Measurements from ENCODE around the gene FAM163B. TPM values are rescaled to one million over a fixed set of nuclear protein-coding genes. Genes with fewer than 3 reads are reported as not detected.
A peak's percentile ranks its signal among the peaks of the same experiment; 100 is the strongest.

Gene FAM163B
- total and polyA plus RNA-seq, 8 donors: 0.23 to 2.7 (median 1.7) TPM; not detected in 1

- no peak for DNase-seq
- no peak for ATAC-seq
- H3K27ac ChIP-seq: no peak overlapping the region
- TF ChIP-seq CTCF (IDR thresholded peaks at IDR 0.05): no peak
- intact Hi-C loops (cut with DNase I): loop anchor here in 1 of 2 donors (10.0 kb wide), 1 partner anchor 178 kb away; no protein-coding TSS in a partner anchor
- no peak overlapping the region for H3K4me3 ChIP-seq
- peaks cover 10 to 66% of the 10 kb centered on the region in 2 donors for H3K27me3 ChIP-seq
- H3K4me1 ChIP-seq: peaks cover 17 to 52% of the 10 kb centered on the region in 2 donors
- no peaks in the 10 kb centered on the region for H3K9me3 ChIP-seq
- H3K36me3 ChIP-seq: no peaks in the 10 kb centered on the region
Measured at GRCh38 chr9:133537257-133537656, 71.9 kb downstream of the FAM163B start.

DNA sequence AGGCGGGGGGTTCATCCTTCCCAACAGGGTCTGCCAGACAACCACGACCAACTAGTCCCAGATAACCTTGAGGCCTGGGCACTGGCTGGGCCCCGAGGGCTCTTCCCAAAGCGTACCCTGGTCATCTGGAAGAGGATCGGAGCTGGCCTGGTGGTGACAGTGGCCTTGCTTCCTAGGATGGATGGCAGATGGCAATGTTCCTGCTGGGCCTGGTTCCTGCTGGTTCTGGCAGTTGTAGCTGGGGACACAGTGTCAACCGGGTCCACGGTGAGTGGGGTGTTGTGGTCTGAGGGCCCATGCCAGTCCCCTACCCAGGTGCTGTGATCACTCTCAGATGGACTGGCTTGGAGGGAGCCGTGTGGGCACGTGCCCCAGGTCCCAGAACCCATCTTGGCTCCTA is 72.7 kb downstream of the FAM163B start:
- no peaks in the 10 kb centered on the region for H3K9me3 ChIP-seq
- intact Hi-C loops (cut with DNase I): loop anchor here in 1 of 2 donors (10.0 kb wide), 1 partner anchor 178 kb away; no protein-coding TSS in a partner anchor
- peaks cover 17 to 52% of the 10 kb centered on the region in 2 donors for H3K4me1 ChIP-seq
- no peak for TF ChIP-seq CTCF (IDR thresholded peaks at IDR 0.05)
- H3K36me3 ChIP-seq: no peaks in the 10 kb centered on the region
- H3K27ac ChIP-seq: no peak overlapping the region
- peaks cover 10 to 66% of the 10 kb centered on the region in 2 donors for H3K27me3 ChIP-seq
- DNase-seq (no peak), ATAC-seq (no peak)
- no peak overlapping the region for H3K4me3 ChIP-seq

GRCh38 chr9:133536080-133536479 is 73.1 kb downstream of the FAM163B start:
- Histone ChIP-seq H3K36me3 (no peaks in the 10 kb centered on the region), H3K4me3 (peak overlapping the region in 1 of 2 donors; percentile 45), H3K27ac (no peak overlapping the region), H3K9me3 (no peaks in the 10 kb centered on the region), H3K4me1 (peaks cover 17 to 52% of the 10 kb centered on the region in 2 donors), H3K27me3 (peaks cover 10 to 66% of the 10 kb centered on the region in 2 donors)
- no peak for TF ChIP-seq CTCF (IDR thresholded peaks at IDR 0.05)
- DNase-seq (no peak), ATAC-seq (no peak)
- intact Hi-C loops (cut with DNase I): loop anchor here in 1 of 2 donors (10.0 kb wide), 1 partner anchor 179 kb away; no protein-coding TSS in a partner anchor

GRCh38 chr9:133535306-133535877 is 73.8 kb downstream of the FAM163B start:
- DNase-seq (no peak), ATAC-seq (no peak)
- peak overlapping the region; percentile 27 to 45 for H3K4me3 ChIP-seq
- H3K27ac ChIP-seq: no peak overlapping the region
- peaks cover 17 to 46% of the 10 kb centered on the region in 2 donors for H3K4me1 ChIP-seq
- H3K36me3 ChIP-seq: no peaks in the 10 kb centered on the region
- TF ChIP-seq CTCF (IDR thresholded peaks at IDR 0.05): no peak
- intact Hi-C loops (cut with DNase I): loop anchor here in 1 of 2 donors (10.0 kb wide), 1 partner anchor 179 kb away; no protein-coding TSS in a partner anchor
- peaks cover 10 to 67% of the 10 kb centered on the region in 2 donors for H3K27me3 ChIP-seq
- H3K9me3 ChIP-seq: no peaks in the 10 kb centered on the region

Measured in left lung (tissue), 10 donors.